Measurements from ENCODE around the gene AKAP8L.
A peak's percentile ranks its signal among the peaks of the same experiment; 100 is the strongest.

Gene AKAP8L

GRCh38 chr19:15432629-15433518, 14.1 kb upstream of the AKAP8L start:
- DNase-seq (ENCODE audit: insufficient read length, low spot score) (peak; percentile 97), FAIRE-seq (no peak)
- peak; percentile 58; the same call in 1 of the 2 replicates for TF ChIP-seq POLR2A (IDR thresholded peaks at IDR 0.05; ENCODE audit: low read depth, low read length)

- no peak for DNase-seq (ENCODE audit: insufficient read length, low spot score)
- no peak for TF ChIP-seq POLR2A (IDR thresholded peaks at IDR 0.05; ENCODE audit: low read depth, low read length)
- no peak for FAIRE-seq
Observed at GRCh38 chr19:15432018-15432494, 13.3 kb upstream of the AKAP8L start.

GRCh38 chr19:15431396-15432017, 12.7 kb upstream of the AKAP8L start:
- DNase-seq (ENCODE audit: insufficient read length, low spot score) (no peak), FAIRE-seq (no peak)
- no peak for TF ChIP-seq POLR2A (IDR thresholded peaks at IDR 0.05; ENCODE audit: low read depth, low read length)

- TF ChIP-seq POLR2A (IDR thresholded peaks at IDR 0.05; ENCODE audit: low read depth, low read length), result no peak
- no peak for FAIRE-seq
- DNase-seq (ENCODE audit: insufficient read length, low spot score), result no peak
Observed at GRCh38 chr19:15430526-15431120, 11.8 kb upstream of the AKAP8L start.

GRCh38 chr19:15429825-15430467, 11.2 kb upstream of the AKAP8L start:
- no peak for TF ChIP-seq POLR2A (IDR thresholded peaks at IDR 0.05; ENCODE audit: low read depth, low read length)
- no peak for FAIRE-seq
- DNase-seq (ENCODE audit: insufficient read length, low spot score), result no peak

GRCh38 chr19:15428956-15429824, 10.4 kb upstream of the AKAP8L start:
- no peak for FAIRE-seq
- no peak for DNase-seq (ENCODE audit: insufficient read length, low spot score)
- TF ChIP-seq POLR2A (IDR thresholded peaks at IDR 0.05; ENCODE audit: low read depth, low read length), result no peak

- FAIRE-seq, result no peak
Observed at GRCh38 chr19:15427991-15428471, 9.2 kb upstream of the AKAP8L start.

GRCh38 chr19:15427350-15427700, 8.5 kb upstream of the AKAP8L start:
- FAIRE-seq (no peak), DNase-seq (ENCODE audit: insufficient read length, low spot score) (no peak)
- TF ChIP-seq POLR2A (IDR thresholded peaks at IDR 0.05; ENCODE audit: low read depth, low read length), result no peak

More at GRCh38 chr19:15427991-15428471, 9.2 kb upstream of the AKAP8L start:
- DNase-seq (ENCODE audit: insufficient read length, low spot score), result no peak
- TF ChIP-seq POLR2A (IDR thresholded peaks at IDR 0.05; ENCODE audit: low read depth, low read length), result no peak

- no peak for TF ChIP-seq POLR2A (IDR thresholded peaks at IDR 0.05; ENCODE audit: low read depth, low read length)
- no peak for FAIRE-seq
- DNase-seq (ENCODE audit: insufficient read length, low spot score), result no peak
Observed at GRCh38 chr19:15426485-15427349, 7.9 kb upstream of the AKAP8L start.

GRCh38 chr19:15425321-15425950, 6.6 kb upstream of the AKAP8L start:
- FAIRE-seq (no peak), DNase-seq (ENCODE audit: insufficient read length, low spot score) (no peak)
- TF ChIP-seq POLR2A (IDR thresholded peaks at IDR 0.05; ENCODE audit: low read depth, low read length), result no peak

GRCh38 chr19:15424692-15425272, 6.0 kb upstream of the AKAP8L start:
- FAIRE-seq (no peak), DNase-seq (ENCODE audit: insufficient read length, low spot score) (no peak)
- TF ChIP-seq POLR2A (IDR thresholded peaks at IDR 0.05; ENCODE audit: low read depth, low read length), result no peak
